HFF-Myc (cell line): ENCODE measurements around the gene TAF1B.

Experiments
- DNase-seq: peaks from one replicate; pipeline ENCODE4 v3.0.0-alpha.2; 2011; ENCODE audit warnings: low read depth; ENCODE audit errors: extremely low read depth
- H3K4me3 ChIP-seq: replicated peaks from 2 replicates; pipeline ENCODE4 v1.5.1; 2011; ENCODE audit warnings: low read depth, mild to moderate bottlenecking, control low read depth, low read length
- TF ChIP-seq, protein P1 (sequence below): IDR thresholded peaks from 2 replicates; pipeline ENCODE4 v1.5.1; 2012; ENCODE audit warnings: mild to moderate bottlenecking, low read depth, low read length, control low read depth; ENCODE audit errors: missing control alignments

The TAF1B gene

GRCh38 chr2:9805435-9806297 is 37.6 kb upstream of the TAF1B start:
- TF ChIP-seq, protein P1, sequence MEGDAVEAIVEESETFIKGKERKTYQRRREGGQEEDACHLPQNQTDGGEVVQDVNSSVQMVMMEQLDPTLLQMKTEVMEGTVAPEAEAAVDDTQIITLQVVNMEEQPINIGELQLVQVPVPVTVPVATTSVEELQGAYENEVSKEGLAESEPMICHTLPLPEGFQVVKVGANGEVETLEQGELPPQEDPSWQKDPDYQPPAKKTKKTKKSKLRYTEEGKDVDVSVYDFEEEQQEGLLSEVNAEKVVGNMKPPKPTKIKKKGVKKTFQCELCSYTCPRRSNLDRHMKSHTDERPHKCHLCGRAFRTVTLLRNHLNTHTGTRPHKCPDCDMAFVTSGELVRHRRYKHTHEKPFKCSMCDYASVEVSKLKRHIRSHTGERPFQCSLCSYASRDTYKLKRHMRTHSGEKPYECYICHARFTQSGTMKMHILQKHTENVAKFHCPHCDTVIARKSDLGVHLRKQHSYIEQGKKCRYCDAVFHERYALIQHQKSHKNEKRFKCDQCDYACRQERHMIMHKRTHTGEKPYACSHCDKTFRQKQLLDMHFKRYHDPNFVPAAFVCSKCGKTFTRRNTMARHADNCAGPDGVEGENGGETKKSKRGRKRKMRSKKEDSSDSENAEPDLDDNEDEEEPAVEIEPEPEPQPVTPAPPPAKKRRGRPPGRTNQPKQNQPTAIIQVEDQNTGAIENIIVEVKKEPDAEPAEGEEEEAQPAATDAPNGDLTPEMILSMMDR, result no peak
- H3K4me3 ChIP-seq, result no peak overlapping the region
- no peak for DNase-seq

DNA sequence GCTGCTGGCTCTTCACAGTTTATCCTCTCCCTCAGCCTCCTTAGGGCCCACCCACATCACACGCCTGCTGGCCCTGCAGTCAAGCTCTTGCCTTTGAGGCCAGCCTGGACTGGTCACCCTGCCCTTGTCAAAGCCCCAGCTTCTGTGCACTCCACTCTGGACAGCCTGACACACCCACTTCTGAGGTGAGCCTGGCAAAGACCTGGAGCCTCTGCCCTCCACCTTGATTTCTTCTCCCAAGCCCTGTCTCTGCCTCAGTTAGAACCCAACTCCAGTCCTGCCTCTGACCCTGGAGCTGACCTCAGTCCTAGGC is 37.0 kb upstream of the TAF1B start:
- TF ChIP-seq, protein P1, result no peak
- DNase-seq, result no peak
- H3K4me3 ChIP-seq, result no peak overlapping the region

- DNase-seq, result no peak
- H3K4me3 ChIP-seq, result no peak overlapping the region
- TF ChIP-seq, protein P1, result no peak
These were observed 36.6 kb upstream of the TAF1B start for GRCh38 chr2:9806656-9807055.

DNA sequence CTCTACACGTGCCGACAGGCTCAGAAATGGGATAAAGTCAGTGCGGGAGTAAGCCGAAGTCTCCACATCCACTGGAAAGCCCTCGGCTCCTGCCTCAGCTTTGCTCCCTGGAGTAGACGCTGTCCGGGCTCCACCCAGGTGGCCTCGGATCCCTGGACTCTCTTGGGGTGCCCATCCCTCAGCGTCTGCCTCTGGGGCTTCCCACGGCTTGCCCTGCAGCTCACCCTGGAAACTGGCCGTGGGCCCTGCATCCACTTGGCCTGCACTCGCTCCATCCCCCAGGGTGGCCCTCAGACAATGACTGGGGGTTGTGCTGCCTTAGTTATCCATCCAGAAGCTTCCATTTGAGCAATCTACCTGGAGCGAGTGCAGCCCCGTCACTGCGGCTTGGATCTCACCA is 36.2 kb upstream of the TAF1B start:
- TF ChIP-seq, protein P1, result no peak
- no peak overlapping the region for H3K4me3 ChIP-seq
- no peak for DNase-seq

- DNase-seq, result no peak
- TF ChIP-seq, protein P1, result no peak
These were observed 35.5 kb upstream of the TAF1B start for GRCh38 chr2:9807555-9808305.

GRCh38 chr2:9808334-9809063 is 34.8 kb upstream of the TAF1B start:
- H3K4me3 ChIP-seq, result no peak overlapping the region
- TF ChIP-seq, protein P1, result no peak
- no peak for DNase-seq

More at GRCh38 chr2:9807555-9808305, 35.5 kb upstream of the TAF1B start:
- H3K4me3 ChIP-seq, result no peak overlapping the region
